GM21526 (cell line): Measurements from ENCODE around the gene IDI1.
"Not testable (repeated sequence)": the region's sequence is repeated elsewhere in the genome, so short reads cannot be mapped to it uniquely, and the experiment has no call there.

ENCODE experiments used
- ATAC-seq: cut with Tn5 transposase; IDR thresholded peaks from one replicate; pipeline ENCODE4 v1.9.1; 2021; ENCODE audit warnings: moderate library complexity; ENCODE audit not compliant: unreplicated experiment, low FRiP score

The IDI1 gene

DNA sequence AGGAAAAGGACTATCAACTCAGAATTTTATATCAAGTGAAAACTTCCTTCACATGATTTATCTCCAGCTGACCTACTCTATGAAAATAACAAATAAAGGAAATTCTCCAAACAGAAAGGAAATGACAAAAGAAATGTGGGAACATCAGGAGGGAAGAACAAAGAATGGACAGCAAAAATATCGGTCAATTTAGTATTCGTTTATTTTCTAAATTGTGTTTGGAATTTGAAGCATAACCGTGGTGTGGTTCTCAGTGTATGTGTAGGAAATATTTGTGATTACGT lies 16.0 kb upstream of the IDI1 start:
- no peak for ATAC-seq

DNA sequence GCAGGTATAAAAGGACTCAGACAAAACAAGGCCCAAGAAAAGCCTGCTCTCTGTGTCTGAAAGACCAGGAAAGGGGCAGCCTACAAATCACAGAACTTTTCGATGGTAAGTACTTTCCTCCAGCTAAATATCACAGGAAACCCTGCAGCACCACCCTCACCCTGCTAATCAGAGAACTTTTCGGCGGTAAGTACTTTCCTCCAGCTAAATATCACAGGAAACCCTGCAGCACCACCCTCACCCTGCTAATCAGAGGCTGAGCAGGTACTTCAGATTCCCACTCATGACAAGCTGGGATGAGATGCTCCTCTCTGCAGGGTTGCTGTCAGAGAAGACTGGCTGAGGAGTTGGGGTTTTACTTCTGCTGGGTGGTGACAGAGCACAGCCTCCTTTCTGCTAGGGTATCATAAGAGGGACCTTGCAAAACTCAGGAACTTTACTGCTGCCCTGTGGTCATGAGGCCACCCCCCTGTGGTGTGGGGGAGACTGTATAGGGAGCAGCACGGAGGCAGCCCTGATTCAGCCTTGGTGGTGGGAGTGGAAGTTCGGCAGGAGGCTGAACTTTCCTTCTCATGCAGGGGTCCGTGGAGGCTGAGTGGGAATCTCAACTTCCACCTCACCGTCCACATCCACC lies 14.4 kb upstream of the IDI1 start:
- no peak for ATAC-seq

DNA sequence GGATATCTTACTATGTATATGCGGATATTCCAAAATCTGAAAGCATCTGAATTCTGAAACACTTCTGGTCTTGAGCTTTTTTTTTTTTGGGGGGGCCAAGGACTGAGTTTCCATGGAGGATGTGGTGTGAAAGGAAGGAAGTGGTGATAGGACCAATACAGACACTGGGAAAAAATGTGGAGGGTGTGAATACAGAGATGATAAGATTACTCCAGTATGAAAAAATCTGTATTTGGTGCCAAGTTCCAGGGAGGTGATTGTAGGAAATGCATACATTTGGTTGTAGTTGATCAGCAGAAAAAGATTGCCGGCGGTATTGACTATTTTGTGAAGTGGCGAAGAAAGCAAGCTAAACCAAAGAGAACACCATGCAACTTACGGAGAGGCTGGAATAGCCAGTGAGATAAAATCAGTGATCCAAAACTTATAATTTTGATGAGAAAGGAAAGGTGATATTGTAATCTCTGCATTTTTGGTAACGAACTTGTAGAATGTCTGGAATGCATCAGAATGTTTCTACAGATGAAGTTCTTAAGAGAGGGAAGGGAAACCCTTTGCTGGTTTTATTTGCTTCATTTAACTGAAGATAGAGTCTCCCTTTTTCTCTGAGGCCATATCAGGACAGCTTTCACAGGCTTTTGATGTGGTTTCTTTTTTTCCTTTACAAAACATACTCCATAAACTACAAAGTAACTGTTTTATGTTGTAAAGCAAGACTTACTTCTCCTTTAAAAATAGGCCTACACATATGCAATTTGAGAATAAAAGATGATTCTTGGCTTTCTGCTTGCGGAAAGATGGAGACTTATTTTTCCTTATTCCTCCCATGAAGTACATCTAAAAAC lies 13.2 kb upstream of the IDI1 start:
- no peak for ATAC-seq

DNA sequence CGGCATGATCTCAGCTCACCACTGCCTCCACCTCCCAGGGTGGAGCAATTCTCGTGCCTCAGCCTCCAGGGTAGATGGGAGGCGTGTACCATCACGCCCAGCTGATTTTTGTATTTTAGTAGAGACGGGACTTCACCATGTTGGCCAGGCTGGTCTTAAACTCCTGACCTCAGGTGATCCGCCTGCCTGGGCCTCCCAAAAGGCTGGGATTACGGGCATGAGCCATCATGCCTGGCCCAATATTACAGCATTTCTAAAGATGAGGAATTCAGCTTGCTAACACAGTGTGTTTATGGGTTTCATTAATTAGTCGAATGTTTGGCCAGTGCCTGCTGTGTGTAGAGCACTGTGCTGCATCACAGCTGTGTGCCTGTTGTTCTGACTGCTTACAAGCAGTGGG lies 11.0 kb upstream of the IDI1 start:
- ATAC-seq = no peak

DNA sequence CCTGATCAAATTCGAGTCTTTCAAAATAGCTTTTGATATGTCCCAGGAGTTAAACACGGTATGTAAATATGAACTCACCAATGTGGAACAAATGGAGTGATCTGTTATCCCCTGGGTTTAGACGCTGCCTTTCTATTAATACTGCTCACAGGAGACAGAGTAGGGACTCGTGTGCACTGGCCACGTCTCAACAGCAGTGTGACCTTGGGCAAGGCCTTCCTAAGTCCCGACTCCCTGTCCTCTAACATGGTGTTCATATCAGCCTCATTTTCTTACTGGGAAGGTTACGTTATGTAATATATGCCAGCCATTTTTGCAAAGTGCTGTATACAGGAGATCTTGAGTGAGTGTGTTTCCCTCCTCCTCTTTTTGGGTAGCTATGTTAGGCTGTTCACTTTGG lies 9.1 kb upstream of the IDI1 start:
- no peak for ATAC-seq

DNA sequence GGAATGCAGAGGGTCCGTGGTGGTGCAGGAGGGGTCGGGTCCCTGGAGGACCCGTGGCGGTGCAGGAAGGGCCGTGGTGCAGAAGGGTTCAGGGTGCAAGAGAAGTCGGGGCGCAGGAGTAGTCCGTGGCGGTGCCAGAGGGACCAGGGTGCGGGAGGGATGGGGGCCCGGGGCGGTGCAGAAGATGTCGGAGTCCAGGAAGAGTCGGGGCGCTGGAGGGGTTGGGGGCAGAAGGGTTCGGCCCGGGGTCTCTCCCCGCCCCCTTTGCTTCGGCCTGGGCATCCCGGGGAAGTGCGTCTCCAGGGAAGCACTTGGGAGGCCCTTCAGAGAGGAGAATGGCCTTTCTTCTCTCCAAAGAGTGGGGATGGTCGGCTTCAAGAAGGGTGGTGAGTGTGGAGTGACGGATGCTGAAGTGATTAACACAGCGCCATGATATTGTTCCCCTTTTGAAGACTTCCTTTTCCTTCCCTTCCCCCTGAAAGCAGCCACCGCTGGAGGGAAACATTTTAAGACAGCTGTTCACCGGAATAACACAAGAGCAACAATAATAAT lies 8.3 kb upstream of the IDI1 start:
- peak; percentile 17 for ATAC-seq

DNA sequence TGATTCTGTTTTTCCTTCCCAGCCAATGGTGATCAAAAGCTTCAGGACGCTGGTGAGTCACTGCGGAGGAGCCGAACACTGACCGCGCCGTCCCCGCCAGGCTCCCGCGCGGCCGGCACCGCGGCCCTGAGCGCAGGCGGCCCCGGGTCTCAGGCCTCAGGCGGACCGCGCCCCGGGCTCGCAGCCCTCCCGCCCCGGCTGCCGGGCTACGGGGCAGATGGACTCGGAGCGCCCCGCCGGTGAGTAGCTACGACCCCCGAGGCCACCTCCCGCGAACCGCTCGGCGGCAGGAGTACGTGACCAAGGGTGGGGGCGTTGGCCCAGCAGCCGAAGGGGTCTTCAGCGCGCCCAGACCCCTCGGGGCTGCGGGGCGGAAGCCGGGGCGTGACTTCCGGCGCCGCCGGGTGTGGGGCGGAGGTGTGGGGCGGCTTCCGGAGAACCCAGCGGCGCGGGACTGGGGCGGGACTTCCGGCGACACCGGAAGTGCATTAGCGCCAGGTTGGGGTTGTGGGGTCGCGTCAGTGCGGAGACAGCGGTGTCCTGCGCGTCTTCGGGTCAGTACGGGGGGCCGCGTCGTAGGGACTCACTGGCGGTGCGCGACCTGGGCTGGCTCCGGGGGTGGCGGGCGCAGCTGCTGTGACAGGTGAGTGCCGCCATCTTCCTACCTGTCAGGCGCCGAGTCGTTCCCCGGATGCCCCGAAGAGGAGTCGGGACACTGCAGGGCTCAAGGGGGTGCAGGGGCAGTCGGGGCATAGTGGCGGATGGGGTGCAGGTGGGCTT lies 7.6 kb upstream of the IDI1 start, which contains the start of gene WDR37:
Gene WDR37 (plus strand): TSS at position 60 of the 780 bp plus-strand sequence. CDS start 15,771 bp downstream, outside the sequence.
- ATAC-seq = peak; percentile 90

DNA sequence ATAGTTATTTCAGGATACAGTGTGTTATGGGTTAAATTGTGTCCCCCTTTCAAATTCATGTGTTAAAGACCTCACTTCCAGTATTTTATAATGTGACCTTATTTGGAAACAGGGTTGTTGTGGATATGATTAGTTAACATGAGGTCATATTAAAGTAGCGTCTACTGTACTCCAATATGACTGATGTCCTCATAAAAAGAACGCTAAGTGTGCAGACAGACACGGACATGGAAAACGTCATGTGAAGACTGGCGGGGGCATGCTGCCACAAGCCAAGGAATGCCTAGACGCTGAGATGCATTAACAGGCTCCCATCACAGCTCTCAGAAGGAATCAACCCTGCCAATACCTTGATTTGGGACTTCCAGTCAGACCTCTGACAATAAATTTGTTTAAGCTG lies 5.8 kb upstream of the IDI1 start:
- no peak for ATAC-seq

DNA sequence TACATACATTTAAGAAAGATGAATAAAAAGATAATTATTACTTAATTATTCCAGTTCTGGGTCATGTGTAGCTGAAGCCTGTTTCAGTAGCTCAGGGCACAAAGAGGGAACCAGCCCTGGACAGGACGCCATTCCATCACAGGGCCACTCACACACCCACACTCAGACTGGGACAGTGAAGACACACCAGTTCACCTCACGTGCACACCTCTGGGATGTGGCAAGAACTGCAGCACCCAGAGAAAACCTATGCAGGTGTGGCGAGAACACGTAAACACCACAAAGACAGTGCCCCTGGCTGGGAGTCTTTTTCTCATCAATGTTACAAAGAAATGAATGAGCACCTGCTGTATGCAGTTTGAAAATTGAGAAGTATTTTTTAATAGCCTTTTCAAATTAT lies 1.6 kb upstream of the IDI1 start:
- ATAC-seq = no peak

DNA sequence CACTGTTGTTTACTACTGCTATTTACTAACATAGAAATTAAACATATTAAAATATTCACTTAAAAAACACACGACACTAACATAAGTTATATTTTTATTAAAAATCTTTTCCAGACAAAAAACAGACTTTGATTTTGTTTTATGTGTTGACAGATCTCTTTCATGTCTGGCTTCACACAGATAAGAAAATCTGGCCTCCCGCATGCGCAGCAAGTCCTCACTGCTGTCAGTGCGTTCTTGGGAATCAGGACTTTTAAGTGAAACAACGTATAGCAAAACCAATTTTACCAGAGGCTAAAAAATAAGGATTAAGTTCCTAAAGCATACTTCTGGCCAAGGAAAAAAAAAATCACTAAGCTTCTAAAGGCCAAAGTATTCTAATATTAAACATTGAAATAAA lies 1.2 kb upstream of the IDI1 start:
- no peak for ATAC-seq

DNA sequence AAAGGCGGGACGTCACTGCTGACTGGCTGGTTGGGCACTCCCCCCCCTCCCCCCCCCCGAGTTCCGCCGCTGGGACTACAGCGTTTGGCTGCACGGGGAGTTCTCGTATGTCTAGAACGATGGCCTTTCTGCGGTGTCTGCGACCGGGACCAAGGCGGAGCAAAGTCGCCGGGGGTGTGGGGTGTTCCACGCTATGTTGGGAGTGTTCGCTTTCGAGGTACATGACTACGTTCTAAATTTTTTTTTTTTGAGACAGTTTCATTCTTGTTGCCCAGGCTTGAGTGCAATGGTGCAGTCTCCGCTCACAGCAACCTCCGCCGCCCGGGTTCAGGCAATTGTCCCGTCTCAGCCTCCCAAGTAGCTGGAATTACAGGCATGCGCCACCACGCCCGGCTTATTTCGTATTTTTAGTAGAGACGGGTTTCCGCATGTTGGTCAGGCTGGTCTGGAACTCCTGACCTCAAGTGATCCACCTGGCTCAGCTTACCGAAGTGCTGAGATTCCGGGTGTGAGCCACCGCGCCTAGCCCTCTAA lies 573 bp upstream of the IDI1 start:
- no peak for ATAC-seq

DNA sequence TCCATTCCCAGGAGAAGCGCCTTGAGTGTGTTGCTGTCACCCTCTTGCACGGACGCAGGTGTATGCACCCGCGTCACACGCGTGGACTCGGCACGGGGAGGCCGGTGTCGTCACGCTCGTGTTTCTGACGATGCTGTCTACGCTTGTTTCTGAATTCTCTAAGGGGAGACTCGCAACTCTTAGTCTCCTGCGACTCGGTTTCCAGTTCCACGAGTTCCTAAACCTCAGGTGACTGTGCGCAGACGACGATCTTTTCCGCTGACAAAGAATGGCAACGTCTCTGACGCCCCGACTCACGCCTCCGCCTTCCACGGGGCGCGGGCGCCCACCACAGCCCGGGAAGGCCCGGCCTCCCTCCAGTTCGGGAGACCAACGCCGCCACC lies 579 bp downstream of the IDI1 start:
- no peak for ATAC-seq

DNA sequence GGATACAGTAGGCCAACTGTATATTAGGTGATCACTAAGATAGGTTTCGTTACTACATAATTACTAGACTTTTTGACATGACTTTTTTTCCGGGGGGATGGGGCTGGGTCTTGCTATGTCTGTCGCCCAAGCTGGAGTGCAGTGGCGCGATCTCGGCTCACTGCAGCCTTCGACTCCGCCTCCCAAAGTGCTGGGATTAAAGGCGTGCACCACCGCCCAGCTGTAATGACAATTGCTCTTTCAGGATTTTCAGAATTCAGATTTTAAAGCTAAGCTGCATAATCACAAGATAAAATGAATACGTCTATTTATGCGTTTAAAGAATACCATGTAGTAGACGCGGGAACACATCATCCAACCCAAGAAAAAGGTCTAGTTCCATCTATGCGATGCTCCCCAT lies 982 bp downstream of the IDI1 start:
- no peak for ATAC-seq

DNA sequence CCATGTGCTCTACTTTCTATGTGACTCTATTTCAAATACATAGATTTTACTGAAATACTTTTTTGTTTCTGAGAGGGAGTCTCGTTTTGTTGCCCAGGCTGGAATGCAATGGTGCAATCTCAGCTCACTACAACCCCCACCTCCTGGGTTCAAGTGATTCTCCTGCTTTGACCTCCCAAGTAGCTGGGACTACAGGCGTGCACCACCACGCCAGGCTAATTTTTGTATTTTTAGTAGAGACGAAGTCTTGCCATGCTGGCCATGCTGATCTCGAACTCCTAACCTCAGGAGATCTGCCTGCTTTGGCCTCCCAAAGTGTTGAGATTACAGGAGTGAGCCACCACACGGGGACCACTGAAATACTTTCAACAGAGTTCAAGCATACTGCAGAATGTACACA lies 3.5 kb downstream of the IDI1 start:
- no peak for ATAC-seq

DNA sequence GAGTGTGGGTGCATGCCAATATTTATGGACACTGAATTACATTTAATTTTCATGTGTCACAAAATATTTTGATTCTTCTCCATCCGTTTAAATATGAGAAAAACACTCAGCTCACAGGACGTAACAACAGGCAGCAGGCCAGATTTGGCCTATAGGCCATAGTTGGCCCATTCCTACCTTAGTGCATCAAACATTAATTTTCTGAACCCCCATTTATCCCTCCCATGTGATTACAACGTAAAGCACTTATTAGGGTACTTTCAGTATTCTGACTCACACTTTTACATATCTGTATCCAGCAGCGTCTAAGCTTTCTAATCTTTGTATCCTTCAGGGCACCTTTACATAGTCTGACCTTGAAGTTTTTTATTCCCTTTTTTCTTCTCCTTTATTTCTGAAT lies 4.0 kb downstream of the IDI1 start:
- ATAC-seq = no peak

DNA sequence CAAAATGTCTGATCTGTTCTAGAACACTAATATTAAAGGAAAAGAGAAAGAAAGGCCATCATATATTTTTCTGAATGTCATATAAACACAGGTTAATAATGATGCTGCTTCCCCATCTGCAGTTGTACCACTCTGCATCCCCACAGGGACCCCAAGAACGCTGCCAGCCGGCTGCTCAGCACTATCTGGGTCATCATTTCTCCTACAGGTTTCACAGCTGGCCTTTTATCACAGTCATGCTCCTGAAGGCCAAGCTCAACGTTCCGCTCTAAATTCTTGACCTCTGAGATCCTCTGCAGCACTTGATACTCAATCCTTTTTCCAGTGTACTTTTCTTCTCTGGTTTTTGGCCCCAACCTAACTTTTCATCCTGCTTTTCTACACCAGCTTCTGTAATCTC lies 4.8 kb downstream of the IDI1 start:
- ATAC-seq = no peak

DNA sequence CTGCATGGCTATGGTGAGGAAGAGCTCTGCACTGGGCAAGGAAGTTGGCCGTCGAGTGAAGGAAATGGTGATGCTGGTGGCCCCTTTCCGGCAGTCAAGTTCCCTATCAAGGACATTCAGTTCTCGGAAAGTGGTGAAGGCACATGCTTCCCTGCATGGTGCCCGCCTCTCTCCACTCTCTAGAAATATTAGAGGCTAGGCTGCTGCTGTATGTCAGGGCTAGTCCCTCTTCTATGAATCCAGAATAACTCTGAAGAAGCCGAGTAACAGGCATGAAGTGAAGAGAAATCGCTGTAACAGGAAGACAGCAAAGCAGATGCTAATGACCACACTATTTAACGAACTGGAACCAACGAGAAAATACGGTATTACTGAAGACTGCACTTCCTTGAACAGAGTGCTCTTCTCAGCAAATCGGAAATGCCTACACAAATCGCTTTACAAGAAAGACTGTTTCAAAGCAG lies 5.4 kb downstream of the IDI1 start:
- peak; percentile 37 for ATAC-seq

DNA sequence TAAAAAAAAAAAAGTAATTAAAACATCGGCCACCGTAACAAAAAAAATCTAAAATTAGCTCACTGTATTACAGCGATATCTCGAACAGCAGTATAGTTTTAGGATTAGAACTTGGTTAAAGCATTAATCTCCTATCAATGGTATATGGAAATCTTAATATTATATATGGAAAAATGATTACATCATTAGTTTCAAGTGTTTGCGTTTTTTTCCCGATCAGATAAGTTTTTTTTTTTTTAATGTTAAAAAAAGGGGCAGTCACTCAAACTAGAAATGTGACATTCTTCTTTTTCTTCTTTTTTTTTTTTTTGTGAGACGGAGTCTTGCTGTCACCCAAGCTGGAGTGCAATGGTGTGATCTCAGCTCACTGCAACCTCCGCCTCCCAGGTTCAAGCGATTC lies 7.4 kb downstream of the IDI1 start:
- ATAC-seq = no peak

DNA sequence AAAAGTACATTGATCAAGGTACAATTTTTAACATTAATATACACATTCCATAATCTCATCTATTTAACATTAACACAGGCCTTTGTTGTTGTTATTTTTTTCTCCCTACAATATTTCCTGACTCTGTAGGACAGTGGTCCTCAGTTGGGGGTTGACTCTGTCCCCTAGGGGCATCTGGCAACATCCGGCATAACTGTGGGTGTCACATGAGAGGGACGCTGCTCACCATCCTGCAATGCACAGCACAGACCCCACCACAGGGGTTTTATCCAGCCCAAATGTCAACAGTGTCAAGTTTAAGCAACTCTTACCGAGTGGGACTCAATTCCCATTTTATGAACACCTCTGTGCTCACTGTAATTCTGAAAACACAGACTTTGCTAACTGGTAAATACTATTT lies 8.8 kb downstream of the IDI1 start:
- no peak for ATAC-seq

DNA sequence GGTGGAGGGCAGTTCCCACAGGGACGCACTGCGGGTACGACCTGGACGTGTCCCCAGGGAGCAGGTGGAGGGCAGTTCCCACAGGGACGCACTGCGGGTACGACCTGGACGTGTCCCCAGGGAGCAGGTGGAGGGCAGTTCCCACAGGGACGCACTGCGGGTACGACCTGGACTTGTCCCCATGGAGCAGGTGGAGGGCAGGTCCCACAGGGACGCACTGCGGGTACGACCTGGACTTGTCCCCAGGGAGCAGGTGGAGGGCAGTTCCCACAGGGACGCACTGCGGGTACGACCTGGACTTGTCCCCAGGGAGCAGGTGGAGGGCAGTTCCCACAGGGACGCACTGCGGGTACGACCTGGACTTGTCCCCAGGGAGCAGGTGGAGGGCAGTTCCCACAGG lies 10.2 kb downstream of the IDI1 start:
- not testable (repeated sequence) for ATAC-seq

DNA sequence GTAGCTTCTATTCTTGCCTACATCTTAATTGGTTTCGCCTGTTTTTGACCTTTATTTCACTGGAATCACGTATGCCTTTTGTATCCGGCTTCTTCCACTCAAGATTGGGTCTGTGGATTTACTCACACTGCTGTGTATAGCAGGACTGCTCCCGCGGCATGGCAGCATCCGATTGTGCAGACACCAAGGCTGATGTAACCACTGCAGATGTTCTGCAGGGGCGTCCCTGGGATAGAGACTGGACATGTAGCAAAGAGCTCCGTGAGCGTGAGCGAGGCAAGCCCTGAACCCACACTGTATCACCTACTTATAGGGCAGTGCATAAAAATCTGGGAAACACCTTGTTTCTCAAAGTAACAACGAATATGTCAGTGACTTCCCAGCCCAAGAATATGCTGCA lies 11.8 kb downstream of the IDI1 start:
- no peak for ATAC-seq
